SK-N-MC (cell line): Measurements from ENCODE around the gene TMPRSS11E.
"Not testable (repeated sequence)": the region's sequence is repeated elsewhere in the genome, so short reads cannot be mapped to it uniquely, and the experiment has no call there.

Experiments used
- EZH2 ChIP-seq: fragments of 200-600 bp; sonication (generic); IDR thresholded peaks from one replicate; pipeline ENCODE4 v1.6.1; 2017; ENCODE audit warnings: antibody characterized with exemption
- POLR2AphosphoS5 ChIP-seq: IDR thresholded peaks from 2 replicates; pipeline ENCODE4 v1.6.1; 2012; ENCODE audit warnings: mild to moderate bottlenecking, low read depth, low read length, borderline replicate concordance

GRCh38 chr4:68542742-68543141, 95.5 kb downstream of the TMPRSS11E start:
- TF ChIP-seq EZH2, POLR2AphosphoS5: not testable (repeated sequence)
